ENCODE results near the gene MRPL22. TPM values are rescaled to one million over a fixed set of nuclear protein-coding genes. Genes with fewer than 3 reads are reported as not detected.

Gene MRPL22
- total RNA-seq, 2 experiments from 2014 or later = 29.9 to 30.2 TPM

DNA sequence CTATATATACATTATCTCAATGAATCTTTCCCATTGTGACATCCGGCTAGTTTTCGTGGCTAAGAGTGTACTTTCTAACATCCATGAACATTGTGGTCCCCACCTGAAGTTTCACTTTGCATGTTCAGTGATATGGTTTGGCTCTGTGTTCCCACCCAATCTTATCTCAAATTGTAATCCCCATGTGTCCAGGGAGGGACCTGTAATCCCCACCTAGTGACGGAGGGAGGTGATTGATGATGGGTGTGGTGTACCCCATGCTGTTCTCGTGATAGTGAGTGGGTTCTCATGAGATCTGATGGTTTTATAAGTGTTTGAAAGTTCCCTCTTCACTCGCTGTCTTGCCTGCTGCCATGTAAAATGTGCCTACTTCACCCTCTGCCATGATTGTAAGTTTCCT lies 28.1 kb downstream of the MRPL22 start:
- intact Hi-C loops (cut with DNase I, micrococcal nuclease) = no loop called here
- Histone ChIP-seq H3K4me3 (ENCODE audit: low read length) (no peak overlapping the region), H3K4me1 (ENCODE audit: insufficient read depth, low read length) (no peaks in the 10 kb centered on the region), H3K27me3 (ENCODE audit: control insufficient read depth in 1 of 2, insufficient read depth in 2 of 2, low read length in 2 of 2) (no peaks in the 10 kb centered on the region), H3K36me3 (ENCODE audit: insufficient read depth, low read length) (peaks cover 44% of the 10 kb centered on the region), H3K27ac (ENCODE audit: low read depth in 1 of 2, low read length in 2 of 2) (no peak overlapping the region), H3K9me3 (ENCODE audit: control insufficient read depth in 1 of 2, insufficient read depth in 1 of 2, low read length in 2 of 2) (no peaks in the 10 kb centered on the region)
- no peaks in the 10 kb centered on the region for H3K4me1 Mint-ChIP-seq (ENCODE audit: low read depth)
- no peak for ATAC-seq (ENCODE audit: poor library complexity)
- H3K9me3 Mint-ChIP-seq = no peaks in the 10 kb centered on the region
- POLR2A ChIA-PET = no interaction called here
- H3K27me3 Mint-ChIP-seq = no peaks in the 10 kb centered on the region
- CTCF ChIA-PET = no interaction called here
- TF ChIP-seq, protein P1, sequence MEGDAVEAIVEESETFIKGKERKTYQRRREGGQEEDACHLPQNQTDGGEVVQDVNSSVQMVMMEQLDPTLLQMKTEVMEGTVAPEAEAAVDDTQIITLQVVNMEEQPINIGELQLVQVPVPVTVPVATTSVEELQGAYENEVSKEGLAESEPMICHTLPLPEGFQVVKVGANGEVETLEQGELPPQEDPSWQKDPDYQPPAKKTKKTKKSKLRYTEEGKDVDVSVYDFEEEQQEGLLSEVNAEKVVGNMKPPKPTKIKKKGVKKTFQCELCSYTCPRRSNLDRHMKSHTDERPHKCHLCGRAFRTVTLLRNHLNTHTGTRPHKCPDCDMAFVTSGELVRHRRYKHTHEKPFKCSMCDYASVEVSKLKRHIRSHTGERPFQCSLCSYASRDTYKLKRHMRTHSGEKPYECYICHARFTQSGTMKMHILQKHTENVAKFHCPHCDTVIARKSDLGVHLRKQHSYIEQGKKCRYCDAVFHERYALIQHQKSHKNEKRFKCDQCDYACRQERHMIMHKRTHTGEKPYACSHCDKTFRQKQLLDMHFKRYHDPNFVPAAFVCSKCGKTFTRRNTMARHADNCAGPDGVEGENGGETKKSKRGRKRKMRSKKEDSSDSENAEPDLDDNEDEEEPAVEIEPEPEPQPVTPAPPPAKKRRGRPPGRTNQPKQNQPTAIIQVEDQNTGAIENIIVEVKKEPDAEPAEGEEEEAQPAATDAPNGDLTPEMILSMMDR (IDR thresholded peaks at IDR 0.05) = no peak
- no peak for DNase-seq
- H3K36me3 Mint-ChIP-seq (ENCODE audit: low read depth) = peaks cover 61% of the 10 kb centered on the region
- no peak overlapping the region for H3K4me3 Mint-ChIP-seq
- no peak overlapping the region for H3K27ac Mint-ChIP-seq

DNA sequence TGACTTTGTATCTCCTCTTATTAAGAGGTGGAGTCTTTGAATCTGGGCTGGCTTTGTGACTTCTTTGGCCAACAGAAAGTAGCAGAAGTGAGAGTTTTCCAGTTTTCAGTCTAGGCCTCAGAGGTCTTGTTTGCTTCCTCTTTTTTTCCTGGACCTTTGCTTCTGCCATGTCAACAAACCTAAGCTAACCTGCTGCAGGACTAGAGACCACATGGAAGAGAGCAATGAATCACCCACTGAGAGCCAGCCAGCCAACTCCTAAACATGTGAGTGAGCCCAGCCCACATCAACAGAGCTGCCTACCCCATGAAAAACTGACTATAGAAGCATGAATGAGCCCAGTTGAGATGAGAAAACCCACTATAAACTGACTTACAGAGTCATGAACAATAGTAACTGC lies 29.9 kb downstream of the MRPL22 start:
- Mint-ChIP-seq H3K4me3 (no peak overlapping the region), H3K4me1 (ENCODE audit: low read depth) (no peaks in the 10 kb centered on the region), H3K27ac (no peak overlapping the region), H3K36me3 (ENCODE audit: low read depth) (peaks cover 44% of the 10 kb centered on the region), H3K9me3 (no peaks in the 10 kb centered on the region), H3K27me3 (no peaks in the 10 kb centered on the region)
- Histone ChIP-seq H3K27ac (ENCODE audit: low read depth in 1 of 2, low read length in 2 of 2) (no peak overlapping the region), H3K4me1 (ENCODE audit: insufficient read depth, low read length) (no peaks in the 10 kb centered on the region), H3K27me3 (ENCODE audit: control insufficient read depth in 1 of 2, insufficient read depth in 2 of 2, low read length in 2 of 2) (no peaks in the 10 kb centered on the region), H3K9me3 (ENCODE audit: control insufficient read depth in 1 of 2, insufficient read depth in 1 of 2, low read length in 2 of 2) (peaks cover 0 to 1% of the 10 kb centered on the region in 2 experiments), H3K4me3 (ENCODE audit: low read length) (no peak overlapping the region), H3K36me3 (ENCODE audit: insufficient read depth, low read length) (peaks cover 36% of the 10 kb centered on the region)
- no peak for ATAC-seq (ENCODE audit: poor library complexity)
- ChIA-PET CTCF (no interaction called here), POLR2A (no interaction called here)
- TF ChIP-seq, protein P1 (IDR thresholded peaks at IDR 0.05) = no peak
- intact Hi-C loops (cut with DNase I, micrococcal nuclease) = no loop called here
- DNase-seq = no peak

DNA sequence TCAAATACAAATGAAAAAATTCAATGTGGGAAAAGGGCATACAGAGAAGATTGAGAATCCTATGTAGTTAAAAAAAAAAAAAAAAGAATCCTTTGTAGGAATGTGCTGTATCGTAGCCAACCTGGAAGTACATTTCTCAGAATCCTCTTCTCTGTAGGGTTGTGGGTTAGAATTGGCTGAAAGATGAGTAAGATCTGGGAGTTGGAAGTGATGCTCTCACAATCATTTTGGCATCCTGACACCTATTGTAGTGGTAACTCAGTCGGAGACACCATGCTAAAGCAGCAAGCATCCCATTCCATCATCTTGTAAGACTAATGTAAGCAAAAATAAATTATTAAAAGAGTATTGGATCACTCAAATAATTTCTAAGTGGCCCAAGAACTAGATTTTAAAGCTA lies 30.6 kb downstream of the MRPL22 start:
- H3K27ac ChIP-seq (ENCODE audit: low read depth in 1 of 2, low read length in 2 of 2) = no peak overlapping the region
- ChIA-PET POLR2A (no interaction called here), CTCF (no interaction called here)
- Mint-ChIP-seq H3K4me1 (ENCODE audit: low read depth) (no peaks in the 10 kb centered on the region), H3K9me3 (no peaks in the 10 kb centered on the region), H3K27me3 (no peaks in the 10 kb centered on the region), H3K27ac (no peak overlapping the region), H3K4me3 (no peak overlapping the region), H3K36me3 (ENCODE audit: low read depth) (peaks cover 40% of the 10 kb centered on the region)
- H3K4me1 ChIP-seq (ENCODE audit: insufficient read depth, low read length) = no peaks in the 10 kb centered on the region
- no peaks in the 10 kb centered on the region for H3K27me3 ChIP-seq (ENCODE audit: control insufficient read depth in 1 of 2, insufficient read depth in 2 of 2, low read length in 2 of 2)
- peaks cover 0 to 6% of the 10 kb centered on the region in 2 experiments for H3K9me3 ChIP-seq (ENCODE audit: control insufficient read depth in 1 of 2, insufficient read depth in 1 of 2, low read length in 2 of 2)
- H3K4me3 ChIP-seq (ENCODE audit: low read length) = no peak overlapping the region
- DNase-seq = no peak
- TF ChIP-seq, protein P1 (IDR thresholded peaks at IDR 0.05) = no peak
- ATAC-seq (ENCODE audit: poor library complexity) = no peak
- peaks cover 30% of the 10 kb centered on the region for H3K36me3 ChIP-seq (ENCODE audit: insufficient read depth, low read length)
- intact Hi-C loops (cut with DNase I, micrococcal nuclease) = no loop called here
